Panc1 (cell line): Measurements from ENCODE around the gene NRG2. TPM values are rescaled to one million over a fixed set of nuclear protein-coding genes. Genes with fewer than 3 reads are reported as not detected.

ENCODE experiments used
- ATAC-seq: fragments of 200-7000 bp; cut with Tn5 transposase; 2 replicates; pipeline ENCODE4 v1.9.1; 2020; ENCODE audit warnings: mild to moderate bottlenecking, moderate library complexity
- BruUV-seq: library from RNA; stranded (reverse); fragments of 400-500 nt; replicated peaks from 2 replicates; lab custom pipeline; 2021; lab: Mats Ljungman, UMichigan
- CTCF ChIA-PET: fragments of 300-600 bp; sonication (Branson Sonifier 250); formaldehyde crosslinking; loops from one replicate; lab custom pipeline; 2022; ENCODE audit warnings: antibody characterized with exemption; lab: Charles Lee
- POLR2A ChIA-PET: fragments of 300-600 bp; sonication (Branson Sonifier 250); formaldehyde crosslinking; loops from one replicate; lab custom pipeline; 2022; ENCODE audit warnings: antibody characterized with exemption; lab: Charles Lee
- DNase-seq: peaks from one replicate; pipeline ENCODE4 v3.0.0-alpha.2; 2010; ENCODE audit warnings: low read depth, low spot score
- H3K27ac ChIP-seq: 2 replicates; pipeline ENCODE4 v1.5.1; 2011; ENCODE audit warnings: mild to moderate bottlenecking, low read length, inconsistent platforms
- H3K27me3 ChIP-seq: fragments of 200-500 bp; sonication (Bioruptor generic); 2 replicates; pipeline ENCODE4 v1.6.0; 2014; ENCODE audit warnings: low read length, inconsistent platforms; ENCODE audit not compliant: control insufficient read depth, insufficient read depth
- H3K36me3 ChIP-seq: fragments of 200-500 bp; sonication (Bioruptor generic); 2 replicates; pipeline ENCODE4 v1.5.1; 2014; ENCODE audit warnings: inconsistent platforms, mild to moderate bottlenecking, low read length, moderate library complexity; ENCODE audit not compliant: control insufficient read depth, insufficient read depth
- H3K4me1 ChIP-seq: 2 replicates; pipeline ENCODE4 v1.5.1; 2011; ENCODE audit warnings: inconsistent platforms, mild to moderate bottlenecking, low read length, moderate library complexity; ENCODE audit not compliant: control insufficient read depth, insufficient read depth
- H3K4me3 ChIP-seq, 2 experiments: 2 replicates each; pipeline ENCODE4 v1.5.1; 2011 to 2012; ENCODE audit warnings: low read depth in 2 of 2, low read length in 2 of 2, mild to moderate bottlenecking in 2 of 2, inconsistent platforms in 1 of 2, moderate library complexity in 1 of 2
- H3K9me3 ChIP-seq: fragments of 200-500 bp; sonication (Bioruptor generic); 2 replicates; pipeline ENCODE4 v1.5.1; 2014; ENCODE audit warnings: low read depth, mild to moderate bottlenecking, inconsistent platforms, low read length, moderate library complexity; ENCODE audit not compliant: control insufficient read depth, insufficient read depth
- CTCF ChIP-seq: fragments of 450-650 bp; IDR thresholded peaks from 2 replicates; pipeline ENCODE4 v1.5.1; 2017; ENCODE audit warnings: mild to moderate bottlenecking
- POLR2AphosphoS5 ChIP-seq: IDR thresholded peaks from 2 replicates; pipeline ENCODE4 v1.6.1; 2012; ENCODE audit warnings: mild to moderate bottlenecking, low read depth, low read length, moderate library complexity
- REST ChIP-seq, 2 experiments: IDR thresholded peaks; 2 replicates each; pipeline ENCODE4 v1.6.1; 2011 to 2012; ENCODE audit warnings: low read depth in 2 of 2, control low read depth in 1 of 2, low read length in 1 of 2, mild to moderate bottlenecking in 1 of 2, moderate library complexity in 1 of 2; ENCODE audit not compliant: insufficient read depth in 1 of 2
- SIN3A ChIP-seq: IDR thresholded peaks from 2 replicates; pipeline ENCODE4 v1.6.1; 2012; ENCODE audit warnings: low read depth, mild to moderate bottlenecking, low read length, moderate library complexity, borderline replicate concordance; ENCODE audit not compliant: insufficient read depth
- TCF7L2 ChIP-seq: IDR thresholded peaks from 2 replicates; pipeline ENCODE4 v1.6.1; 2011; ENCODE audit warnings: mild to moderate bottlenecking, low read depth, low read length, inconsistent platforms
- in situ Hi-C: cut with HindIII; loops from 2 replicates; pipeline ENCODE4 v1.10.0; 2016; ENCODE audit warnings: low sequenced_read_pairs, low pct_unique_long_range_greater_than_20kb
- intact Hi-C: fragments of 100-400 bp; cut with micrococcal nuclease; formaldehyde crosslinking; loops from one replicate; pipeline ENCODE4 v1.10.0; 2022; ENCODE audit not compliant: unreplicated experiment
- total RNA-seq: library from RNA; stranded (reverse); gene quantifications from one replicate; pipeline ENCODE4 v1.2.1, GENCODE V29; 2021; ENCODE audit not compliant: unreplicated experiment

Gene NRG2
- total RNA-seq, 1 experiment from 2014 or later, result 20.2 TPM

GRCh38 chr5:139893873-139894272 lies 149.2 kb downstream of the NRG2 start:
- no peaks in the 10 kb centered on the region for H3K9me3 ChIP-seq
- no peak for TF ChIP-seq POLR2AphosphoS5
- TF ChIP-seq TCF7L2, result no peak
- TF ChIP-seq SIN3A, result no peak
- TF ChIP-seq REST (IDR thresholded peaks at IDR 0.05; ENCODE audit: insufficient read depth in 1 of 2, low read depth in 2 of 2, low read length in 1 of 2), result no peak
- no peak for TF ChIP-seq CTCF
- H3K27ac ChIP-seq, result no peak overlapping the region
- ATAC-seq (no peak), DNase-seq (no peak)
- in situ Hi-C loops (no loop called here), intact Hi-C loops (no loop called here)
- H3K36me3 ChIP-seq, result no peaks in the 10 kb centered on the region
- ChIA-PET CTCF (no interaction called here), POLR2A (no interaction called here)
- no peaks in the 10 kb centered on the region for H3K27me3 ChIP-seq
- no TSS peak for BruUV-seq
- H3K4me1 ChIP-seq, result no peaks in the 10 kb centered on the region
- H3K4me3 ChIP-seq, result no peak overlapping the region

GRCh38 chr5:139889410-139889809 lies 153.7 kb downstream of the NRG2 start:
- intact Hi-C loops, result no loop called here
- Histone ChIP-seq H3K9me3 (no peaks in the 10 kb centered on the region), H3K27ac (no peak overlapping the region), H3K4me3 (no peak overlapping the region), H3K36me3 (no peaks in the 10 kb centered on the region), H3K27me3 (no peaks in the 10 kb centered on the region), H3K4me1 (no peaks in the 10 kb centered on the region)
- no peak for TF ChIP-seq CTCF
- no peak for TF ChIP-seq REST (IDR thresholded peaks at IDR 0.05; ENCODE audit: insufficient read depth in 1 of 2, low read depth in 2 of 2, low read length in 1 of 2)
- no peak for TF ChIP-seq TCF7L2
- no TSS peak for BruUV-seq
- ATAC-seq, result no peak
- CTCF ChIA-PET, result no interaction called here
- DNase-seq, result no peak
- POLR2A ChIA-PET, result no interaction called here
- in situ Hi-C loops, result no loop called here
